H1 (cell line): ENCODE measurements around the gene GRID1. TPM values are rescaled to one million over a fixed set of nuclear protein-coding genes. Genes with fewer than 3 reads are reported as not detected.

Source experiments
- CTCF ChIA-PET: fragments of 300-600 bp; sonication (Branson Sonifier 250); formaldehyde crosslinking; loops from one replicate; lab custom pipeline; 2021; ENCODE audit not compliant: partially characterized antibody; lab: Charles Lee
- POLR2A ChIA-PET: fragments of 300-600 bp; sonication (Branson Sonifier 250); formaldehyde crosslinking; loops from one replicate; lab custom pipeline; 2021; ENCODE audit warnings: inconsistent platforms; ENCODE audit not compliant: partially characterized antibody; lab: Charles Lee
- DNase-seq, 2 experiments: peaks; one replicate each; pipeline versions ENCODE4 v3.0.0 to v3.0.0-alpha.2; 2010 to 2022; ENCODE audit warnings: low spot score in 2 of 2, low read depth in 1 of 2, mixed read lengths in 1 of 2
- FAIRE-seq: peaks from 2 replicates; lab custom pipeline; 2011; peaks lifted over from hg19 to GRCh38; lab: Jason Lieb, UNC
- H2AFZ ChIP-seq: 2 replicates; pipeline ENCODE4 v1.8.1; 2012; ENCODE audit warnings: low read length, inconsistent platforms
- H2AK5ac ChIP-seq: 2 replicates; pipeline ENCODE4 v1.6.1; 2013; ENCODE audit warnings: low read depth, low read length
- H2BK120ac ChIP-seq: replicated peaks from 2 replicates; pipeline ENCODE3; 2013; ENCODE audit warnings: low read depth, low read length, inconsistent platforms
- H2BK12ac ChIP-seq: 2 replicates; pipeline ENCODE4 v1.6.1; 2013; ENCODE audit warnings: low read depth, low read length
- H2BK15ac ChIP-seq: 2 replicates; pipeline ENCODE4 v1.6.1; 2013; ENCODE audit warnings: low read length
- H2BK20ac ChIP-seq: 2 replicates; pipeline ENCODE4 v1.6.1; 2013; ENCODE audit warnings: low read length
- H2BK5ac ChIP-seq: 2 replicates; pipeline ENCODE4 v1.6.1; 2013; ENCODE audit warnings: low read depth, low read length
- H3K14ac ChIP-seq: 2 replicates; pipeline ENCODE4 v1.6.1; 2013; ENCODE audit warnings: inconsistent platforms; ENCODE audit not compliant: insufficient read length
- H3K18ac ChIP-seq: 2 replicates; pipeline ENCODE4 v1.6.1; 2013; ENCODE audit warnings: low read length; ENCODE audit errors: extremely low read depth
- H3K23ac ChIP-seq: 2 replicates; pipeline ENCODE4 v1.6.1; 2013; ENCODE audit warnings: inconsistent platforms; ENCODE audit not compliant: insufficient read length
- H3K23me2 ChIP-seq: 2 replicates; pipeline ENCODE4 v1.6.1; 2013; ENCODE audit warnings: low read depth, low read length
- H3K27ac ChIP-seq: 2 replicates; pipeline ENCODE4 v1.6.1; 2011; ENCODE audit warnings: low read depth, low read length, inconsistent platforms
- H3K27me3 ChIP-seq, 4 experiments: replicated peaks in 1 of 4; 1 replicate in 1 of 4; 2 replicates in 3 of 4; pipeline versions ENCODE4 v1.6.1 to v1.8.1; 2011 to 2013; ENCODE audit warnings: low read length in 3 of 4, mild to moderate bottlenecking in 3 of 4, inconsistent platforms in 2 of 4, mixed read lengths in 2 of 4, moderate library complexity in 1 of 4; ENCODE audit not compliant: control insufficient read depth in 3 of 4, insufficient read depth in 3 of 4; ENCODE audit errors: extremely low read depth in 1 of 4
- H3K36me3 ChIP-seq, 4 experiments: 2 replicates each; pipeline versions ENCODE4 v1.6.1 to v1.8.1; 2011 to 2013; ENCODE audit warnings: mild to moderate bottlenecking in 4 of 4, low read length in 3 of 4, moderate library complexity in 2 of 4, control low read depth in 1 of 4, inconsistent platforms in 1 of 4; ENCODE audit not compliant: insufficient read depth in 4 of 4, control insufficient read depth in 2 of 4
- H3K4ac ChIP-seq: replicated peaks from 2 replicates; pipeline ENCODE3; 2013; ENCODE audit warnings: low read length, low read depth, mixed read lengths, inconsistent platforms; ENCODE audit not compliant: insufficient read length
- H3K4me1 ChIP-seq, 4 experiments: replicated peaks in 1 of 4; 1 replicate in 1 of 4; 2 replicates in 3 of 4; pipeline versions ENCODE4 v1.6.1 to v1.8.1; 2011 to 2013; ENCODE audit warnings: low read length in 3 of 4, inconsistent platforms in 2 of 4, mixed read lengths in 1 of 4; ENCODE audit not compliant: insufficient read depth in 4 of 4, control insufficient read depth in 3 of 4
- H3K4me2 ChIP-seq, 2 experiments: 2 replicates each; pipeline versions ENCODE4 v1.6.1 to v1.8.1; 2011 to 2013; ENCODE audit warnings: low read depth in 2 of 2, low read length in 2 of 2, control low read depth in 1 of 2, inconsistent platforms in 1 of 2, mild to moderate bottlenecking in 1 of 2; ENCODE audit not compliant: insufficient read depth in 1 of 2
- H3K4me3 ChIP-seq, 4 experiments: fragments of 200-600, 300-600 bp in 1 of 4; sonication (generic), shearing (Covaris generic), sonication (Bioruptor Twin) in 1 of 4; 2 replicates each; pipeline versions ENCODE4 v1.5.1 to v1.8.1; 2011 to 2016; ENCODE audit warnings: low read length in 4 of 4, low read depth in 3 of 4, control low read depth in 2 of 4, inconsistent platforms in 2 of 4, mild to moderate bottlenecking in 2 of 4, mixed read lengths in 1 of 4, moderate library complexity in 1 of 4; ENCODE audit not compliant: insufficient read depth in 2 of 4; ENCODE audit errors: extremely low read depth in 1 of 4
- H3K56ac ChIP-seq: replicated peaks from 2 replicates; pipeline ENCODE3; 2013; ENCODE audit warnings: low read depth, mild to moderate bottlenecking, mixed read lengths, low read length, inconsistent platforms; ENCODE audit not compliant: insufficient read length
- H3K79me1 ChIP-seq: 2 replicates; pipeline ENCODE4 v1.6.1; 2013; ENCODE audit warnings: low read depth, low read length, control low read depth
- H3K79me2 ChIP-seq, 2 experiments: 2 replicates each; pipeline versions ENCODE4 v1.6.1 to v1.8.1; 2012 to 2013; ENCODE audit warnings: low read length in 2 of 2, mild to moderate bottlenecking in 2 of 2, inconsistent platforms in 1 of 2; ENCODE audit not compliant: insufficient read depth in 2 of 2, control insufficient read depth in 1 of 2
- H3K9ac ChIP-seq, 4 experiments: replicated peaks in 1 of 4; 1 replicate in 1 of 4; 2 replicates in 3 of 4; pipeline versions ENCODE4 v1.6.1 to v1.8.1; 2011 to 2013; ENCODE audit warnings: low read depth in 3 of 4, low read length in 3 of 4, control low read depth in 2 of 4, mild to moderate bottlenecking in 2 of 4, moderate library complexity in 2 of 4, inconsistent platforms in 1 of 4; ENCODE audit errors: extremely low read depth in 1 of 4
- H3K9me3 ChIP-seq, 2 experiments: 2 replicates each; pipeline versions ENCODE4 v1.6.1 to v1.8.1; 2012 to 2013; ENCODE audit warnings: mild to moderate bottlenecking in 2 of 2, moderate library complexity in 2 of 2, control low read depth in 1 of 2, inconsistent platforms in 1 of 2, low read depth in 1 of 2, low read length in 1 of 2, mixed read lengths in 1 of 2; ENCODE audit not compliant: insufficient read depth in 2 of 2
- H4K20me1 ChIP-seq, 2 experiments: replicated peaks in 1 of 2; 2 replicates each; pipeline versions ENCODE3 to v1.8.1; 2011 to 2013; ENCODE audit warnings: inconsistent platforms in 2 of 2, low read length in 2 of 2, mild to moderate bottlenecking in 1 of 2; ENCODE audit not compliant: insufficient read depth in 2 of 2, control insufficient read depth in 1 of 2
- H4K5ac ChIP-seq: 2 replicates; pipeline ENCODE4 v1.6.1; 2013; ENCODE audit warnings: low read length, low read depth, mixed read lengths, inconsistent platforms; ENCODE audit not compliant: insufficient read length
- H4K8ac ChIP-seq: 2 replicates; pipeline ENCODE4 v1.8.0; 2013; ENCODE audit warnings: mild to moderate bottlenecking, moderate library complexity, low read length, inconsistent platforms; ENCODE audit not compliant: insufficient read depth; ENCODE audit errors: extremely low read depth
- H4K91ac ChIP-seq: replicated peaks from 2 replicates; pipeline ENCODE3; 2013; ENCODE audit warnings: low read length, mixed read lengths, inconsistent platforms; ENCODE audit not compliant: insufficient read length
- BCL11A ChIP-seq, 2 experiments: IDR thresholded peaks; one replicate each; pipeline ENCODE4 v1.6.1; 2011; ENCODE audit warnings: low read depth in 2 of 2, low read length in 2 of 2, mild to moderate bottlenecking in 2 of 2
- CTBP2 ChIP-seq: IDR thresholded peaks from 2 replicates; pipeline ENCODE4 v1.7.0; 2011; ENCODE audit warnings: borderline replicate concordance, mild to moderate bottlenecking, moderate library complexity, mixed read lengths, low read length; ENCODE audit not compliant: insufficient read depth, insufficient read length
- EGR1 ChIP-seq: IDR thresholded peaks from 2 replicates; pipeline ENCODE4 v1.6.1; 2011; ENCODE audit warnings: low read depth, low read length, borderline replicate concordance
- FOSL1 ChIP-seq: IDR thresholded peaks from 2 replicates; pipeline ENCODE4 v1.6.1; 2011; ENCODE audit warnings: mild to moderate bottlenecking, low read depth, low read length, moderate library complexity; ENCODE audit not compliant: insufficient read depth
- GABPA ChIP-seq: IDR thresholded peaks from 2 replicates; pipeline ENCODE4 v1.6.1; 2011; ENCODE audit warnings: mild to moderate bottlenecking, low read length, moderate library complexity, borderline replicate concordance; ENCODE audit not compliant: insufficient read depth
- GTF2F1 ChIP-seq: IDR thresholded peaks from 2 replicates; pipeline ENCODE4 v1.6.1; 2012; ENCODE audit warnings: low read depth, low read length, improper control_type of control experiment, borderline replicate concordance
- KDM4A ChIP-seq: IDR thresholded peaks from one replicate; pipeline ENCODE4 v1.7.1; 2012; ENCODE audit warnings: low read depth, mild to moderate bottlenecking, moderate library complexity, low read length, inconsistent platforms; ENCODE audit not compliant: severe bottlenecking
- NANOG ChIP-seq: IDR thresholded peaks from 2 replicates; pipeline ENCODE4 v1.6.1; 2011; ENCODE audit warnings: low read length, low read depth, mild to moderate bottlenecking, inconsistent platforms; ENCODE audit not compliant: insufficient read depth, poor library complexity, severe bottlenecking
- NRF1 ChIP-seq: IDR thresholded peaks from 2 replicates; pipeline ENCODE4 v1.6.1; 2011; ENCODE audit warnings: mild to moderate bottlenecking, low read depth, low read length, improper control_type of control experiment
- POLR2A ChIP-seq, 2 experiments: IDR thresholded peaks; 1 replicate in 1 of 2; 2 replicates in 1 of 2; pipeline ENCODE4 v1.6.1; 2011; ENCODE audit warnings: low read depth in 2 of 2, low read length in 2 of 2, mild to moderate bottlenecking in 2 of 2; ENCODE audit errors: control extremely low read depth in 1 of 2
- RBBP5 ChIP-seq: IDR thresholded peaks from 2 replicates; pipeline ENCODE4 v1.7.1; 2012; ENCODE audit warnings: low read depth, mild to moderate bottlenecking, inconsistent platforms, low read length, moderate library complexity, borderline replicate concordance
- TAF1 ChIP-seq: IDR thresholded peaks from 2 replicates; pipeline ENCODE4 v1.6.1; 2011; ENCODE audit warnings: mild to moderate bottlenecking, low read depth, low read length
- TBP ChIP-seq: IDR thresholded peaks from 2 replicates; pipeline ENCODE4 v1.6.1; 2011; ENCODE audit warnings: low read depth, low read length, improper control_type of control experiment
- TCF12 ChIP-seq: IDR thresholded peaks from 2 replicates; pipeline ENCODE4 v1.6.1; 2011; ENCODE audit warnings: low read depth, mild to moderate bottlenecking, low read length
- WGBS, 2 experiments: shearing (Covaris generic) in 1 of 2; methylation state at CpG; one replicate each; pipeline versions ENCODE4 v1.1.6 to v1.1.7; 2013 to 2015; ENCODE audit warnings: low lambda C conversion rate in 2 of 2, mixed read lengths in 2 of 2, inconsistent platforms in 1 of 2, low coverage in 1 of 2, missing lambda C conversion rate in 1 of 2; ENCODE audit not compliant: insufficient replicate concordance in 2 of 2, insufficient coverage in 1 of 2, insufficient read length in 1 of 2; ENCODE audit errors: extremely low coverage in 1 of 2, missing lambda C conversion rate in 1 of 2; 5-methylcytosine and 5-hydroxymethylcytosine counted together
- polyA plus RNA-seq, 7 experiments: library from polyadenylated mRNA; depleted of rRNA in 3 of 7; stranded (reverse) in 5 of 7; unstranded in 2 of 7; fragments of >200 nt in 5 of 7; fragments of 200-250 nt in 2 of 7; gene quantifications; 1 replicate in 5 of 7; 2 replicates in 1 of 7; 4 replicates in 1 of 7; pipeline versions ENCODE4 v1.2.1 to v1.2.3, GENCODE V29; 2011 to 2013; ENCODE audit warnings: missing spikeins in 2 of 7, mixed read lengths in 2 of 7
- total RNA-seq: library from RNA; stranded (reverse); fragmentation: NEBNext Ultra II Directional; extraction: Animal tissue kit (Norgen Biotek cat#: 25700); gene quantifications from 2 replicates; pipeline ENCODE4 v1.2.1, GENCODE V29; 2021

GRID1 gene
- total and polyA plus RNA-seq, 2 of the 8 experiments (the other 6 are each of a cell fraction or from before 2014, with no cell fraction given): 0.22 to 0.30 TPM

GRCh38 chr10:85607043-85607695 is 759.4 kb downstream of the GRID1 start:
- Histone ChIP-seq H2BK15ac (no peak overlapping the region), H4K8ac (no peak overlapping the region), H3K23ac (no peak overlapping the region), H2BK5ac (no peak overlapping the region), H3K79me2 (no peaks in the 10 kb centered on the region), H3K79me1 (no peaks in the 10 kb centered on the region), H3K4ac (no peak overlapping the region), H3K4me2 (no peak overlapping the region), H2AFZ (no peak overlapping the region), H3K36me3 (no peaks in the 10 kb centered on the region), H3K9me3 (no peaks in the 10 kb centered on the region; a peak in 1 of 4 replicates), H4K20me1 (no peaks in the 10 kb centered on the region), H4K91ac (no peak overlapping the region), H3K4me1 (no peaks in the 10 kb centered on the region), H2BK20ac (no peak overlapping the region), H3K23me2 (no peaks in the 10 kb centered on the region), H2BK120ac (no peak overlapping the region), H3K56ac (no peak overlapping the region), H3K4me3 (no peak overlapping the region), H4K5ac (no peak overlapping the region), H2AK5ac (no peak overlapping the region), H2BK12ac (no peak overlapping the region), H3K27me3 (no peaks in the 10 kb centered on the region), H3K18ac (no peak overlapping the region), H3K14ac (no peak overlapping the region), H3K27ac (no peak overlapping the region), H3K9ac (no peak overlapping the region)
- CTCF ChIA-PET: interaction anchor here (1.4 kb wide), 1 partner anchor 55 kb away, joined by 3 read pairs; no protein-coding TSS in a partner anchor
- FAIRE-seq (no peak), DNase-seq (peak in 1 of 2 experiments; percentile 17)
- POLR2A ChIA-PET: no interaction called here
- 88% methylated on average over 11 of the region's 11 CpGs; no CpG with 5 or more reads in 1 of the 2 experiments for WGBS, 2 experiments
- TF ChIP-seq TBP (no peak), POLR2A (IDR thresholded peaks at IDR 0.05; ENCODE audit: control extremely low read depth in 1 of 2, low read depth in 2 of 2, low read length in 2 of 2) (no peak), GABPA (no peak), FOSL1 (no peak), BCL11A (IDR thresholded peaks at IDR 0.05; ENCODE audit: low read depth in 2 of 2, low read length in 2 of 2) (no peak), NANOG (no peak), RBBP5 (no peak), GTF2F1 (no peak), NRF1 (no peak), TCF12 (no peak), CTBP2 (no peak), KDM4A (no peak), EGR1 (no peak), TAF1 (no peak)
